Loucy (cell line): Measurements from ENCODE around the gene GSTM3.
"Not testable (repeated sequence)": the region's sequence is repeated elsewhere in the genome, so short reads cannot be mapped to it uniquely, and the experiment has no call there.

Experiments
- CTCF ChIP-seq: fragments of 200-600 bp; sonication (generic); conservative IDR thresholded peaks from 2 replicates; pipeline ENCODE4 v1.5.1; 2014; ENCODE audit warnings: mild to moderate bottlenecking, antibody characterized with exemption, low read length
- EZH2phosphoT487 ChIP-seq: fragments of 200-600 bp; IDR thresholded peaks from 2 replicates; pipeline ENCODE4 v1.6.1; 2018; ENCODE audit warnings: antibody characterized with exemption, mild to moderate bottlenecking, moderate library complexity, borderline replicate concordance

GRCh38 chr1:109694400-109694799 is 46.4 kb downstream of the GSTM3 start:
- TF ChIP-seq CTCF, EZH2phosphoT487: not testable (repeated sequence)
